T-helper 1 cell (primary cell): ENCODE results near the gene SAMD9.
"Not testable (repeated sequence)": the region's sequence is repeated elsewhere in the genome, so short reads cannot be mapped to it uniquely, and the experiment has no call there.

Experiments
- DNase-seq, 5 donors: peaks; one replicate each; pipeline ENCODE4 v3.0.0-alpha.2; 2012 to 2020

The SAMD9 gene

GRCh38 chr7:93119191-93119905 is 1.6 kb upstream of the SAMD9 start:
- no peak for DNase-seq

- DNase-seq: peak in 1 of 5 donors; percentile 8
Measured at GRCh38 chr7:93117327-93117726, 452 bp downstream of the SAMD9 start.

GRCh38 chr7:93115796-93116195 is 2.0 kb downstream of the SAMD9 start:
- DNase-seq: peak in 1 of 5 donors; percentile 19

- no peak for DNase-seq
Measured at GRCh38 chr7:93108003-93108402, 9.8 kb downstream of the SAMD9 start.

- no peak for DNase-seq
Measured at GRCh38 chr7:93097388-93097787, 20.4 kb downstream of the SAMD9 start.

GRCh38 chr7:93092757-93093370 is 24.9 kb downstream of the SAMD9 start:
- peak in 1 of 5 donors; percentile 40 for DNase-seq

GRCh38 chr7:93073357-93073756 is 44.4 kb downstream of the SAMD9 start:
- DNase-seq: not testable (repeated sequence)

- no peak for DNase-seq
Measured at GRCh38 chr7:93062599-93062998, 55.2 kb downstream of the SAMD9 start.

- no peak for DNase-seq
Measured at GRCh38 chr7:93060865-93061264, 56.9 kb downstream of the SAMD9 start.

- no peak for DNase-seq
Measured at GRCh38 chr7:93060025-93060424, 57.8 kb downstream of the SAMD9 start.

- DNase-seq: not testable (repeated sequence)
Measured at GRCh38 chr7:93056621-93057020, 61.2 kb downstream of the SAMD9 start.

- DNase-seq: peak in 1 of 5 donors; percentile 55
Measured at GRCh38 chr7:93055543-93056107, 62.2 kb downstream of the SAMD9 start.

- DNase-seq: no peak
Measured at GRCh38 chr7:93054975-93055374, 62.8 kb downstream of the SAMD9 start.

GRCh38 chr7:93053949-93054943 is 63.5 kb downstream of the SAMD9 start:
- DNase-seq: no peak

- DNase-seq: no peak
Measured at GRCh38 chr7:93053209-93053948, 64.4 kb downstream of the SAMD9 start.

GRCh38 chr7:93051660-93052059 is 66.1 kb downstream of the SAMD9 start:
- DNase-seq: no peak
